ENCODE measurements around the gene RNF130. TPM values are rescaled to one million over a fixed set of nuclear protein-coding genes. Genes with fewer than 3 reads are reported as not detected.

The RNF130 gene
- total and polyA plus RNA-seq, 9 of the 15 experiments (the other 6 are each of a cell fraction or from before 2014, with no cell fraction given) = 5.8 to 39.4 (median 27.1) TPM

DNA sequence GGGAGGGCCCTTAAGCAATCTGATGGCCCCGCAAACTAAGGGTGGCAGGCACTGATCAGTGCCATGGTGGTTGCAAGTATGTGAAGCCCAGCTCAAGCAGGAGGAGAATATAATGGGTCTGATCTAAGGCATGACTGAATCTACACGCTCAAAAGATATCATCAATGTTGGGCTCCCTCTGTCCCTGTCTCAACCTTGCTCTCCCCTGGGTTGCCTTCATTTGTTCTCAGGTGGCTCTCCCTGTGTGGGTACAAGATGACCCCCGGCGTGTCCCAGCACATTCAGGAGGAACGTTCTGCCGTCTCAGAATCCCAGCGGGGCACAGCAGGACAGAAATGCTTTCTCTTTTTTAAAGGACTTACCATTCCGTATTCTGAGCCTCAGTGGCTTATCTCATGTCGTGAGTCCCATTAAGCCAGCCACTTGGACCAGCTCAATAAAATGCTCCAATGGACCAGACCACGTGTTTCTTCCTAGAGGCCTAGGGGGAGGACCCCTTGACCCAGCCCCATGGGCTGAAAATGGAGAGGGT lies 12.0 kb upstream of the RNF130 start:
- H3K9ac ChIP-seq (ENCODE audit: insufficient read depth in 1 of 2, low read depth in 2 of 2, low read length in 2 of 2) = no peak overlapping the region
- POLR2A ChIA-PET = no interaction called here
- ATAC-seq = no peak
- no TSS peak for BruUV-seq (replicated peaks)
- CTCF ChIA-PET (ENCODE audit: low intra/inter-chr PET ratio) = no interaction called here
- H2AFZ ChIP-seq (ENCODE audit: low read depth, low read length) = no peak overlapping the region
- H3K9me3 ChIP-seq (replicated peaks; ENCODE audit: control insufficient read depth, insufficient read depth, low read depth, low read length) = no peaks in the 10 kb centered on the region
- DNase-seq (ENCODE audit: extremely low read depth in 1 of 4, low spot score in 3 of 4) = no peak
- intact Hi-C loops (cut with micrococcal nuclease) = no loop called here
- no peaks in the 10 kb centered on the region for H3K9me1 ChIP-seq (ENCODE audit: control insufficient read depth, insufficient read depth, low read length)
- H3K36me3 ChIP-seq (ENCODE audit: control insufficient read depth, insufficient read depth, low read length) = no peaks in the 10 kb centered on the region
- H3K4me1 ChIP-seq (replicated peaks in 1 of 2; ENCODE audit: control insufficient read depth in 2 of 2, insufficient read depth in 2 of 2, low read length in 2 of 2) = peaks cover 14 to 20% of the 10 kb centered on the region in 2 experiments
- peaks cover 0 to 17% of the 10 kb centered on the region in 2 experiments; a peak in 2 of 5 replicates for H3K27me3 ChIP-seq (ENCODE audit: control insufficient read depth in 2 of 2, insufficient read depth in 2 of 2, low read length in 2 of 2)
- in situ Hi-C loops (cut with MboI) = no loop called here
- 56% methylated on average over 9 of the region's 10 CpGs for WGBS (ENCODE audit: insufficient coverage, low coverage, missing lambda C conversion rate)
- no peaks in the 10 kb centered on the region for H3K79me2 ChIP-seq (ENCODE audit: control insufficient read depth, insufficient read depth, low read length)
- no peak overlapping the region for H3K4me3 ChIP-seq
- H4K20me1 ChIP-seq (replicated peaks; ENCODE audit: control insufficient read depth, insufficient read depth, low read length) = 0 out of 2 replicates have a peak, but pooled peaks cover 2% of the 10 kb centered on the region
- no peak for FAIRE-seq
- TF ChIP-seq ETV6 (IDR thresholded peaks at IDR 0.05; ENCODE audit: borderline replicate concordance in 1 of 2, low read depth in 2 of 2, low read length in 1 of 2) = no peak
- TF ChIP-seq ETV6 (CRISPR knock-in tag; IDR thresholded peaks at IDR 0.05; ENCODE audit: borderline replicate concordance) = no peak
- no peak for TF ChIP-seq FOXK1 (CRISPR knock-in tag; IDR thresholded peaks at IDR 0.05; ENCODE audit: borderline replicate concordance)
- TF ChIP-seq RUNX1 (IDR thresholded peaks at IDR 0.05; ENCODE audit: low read depth) = no peak
- no peak for TF ChIP-seq TBP (optimal IDR thresholded peaks at IDR 0.05; ENCODE audit: low read depth, low read length)
- TF ChIP-seq, protein P1, sequence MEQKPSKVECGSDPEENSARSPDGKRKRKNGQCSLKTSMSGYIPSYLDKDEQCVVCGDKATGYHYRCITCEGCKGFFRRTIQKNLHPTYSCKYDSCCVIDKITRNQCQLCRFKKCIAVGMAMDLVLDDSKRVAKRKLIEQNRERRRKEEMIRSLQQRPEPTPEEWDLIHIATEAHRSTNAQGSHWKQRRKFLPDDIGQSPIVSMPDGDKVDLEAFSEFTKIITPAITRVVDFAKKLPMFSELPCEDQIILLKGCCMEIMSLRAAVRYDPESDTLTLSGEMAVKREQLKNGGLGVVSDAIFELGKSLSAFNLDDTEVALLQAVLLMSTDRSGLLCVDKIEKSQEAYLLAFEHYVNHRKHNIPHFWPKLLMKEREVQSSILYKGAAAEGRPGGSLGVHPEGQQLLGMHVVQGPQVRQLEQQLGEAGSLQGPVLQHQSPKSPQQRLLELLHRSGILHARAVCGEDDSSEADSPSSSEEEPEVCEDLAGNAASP (IDR thresholded peaks at IDR 0.05) = no peak
- TF ChIP-seq CBFA2T2 (conservative IDR thresholded peaks at IDR 0.05) = no peak
- no peak for TF ChIP-seq ZNF57 (CRISPR knock-in tag; IDR thresholded peaks at IDR 0.05)
- no peak for TF ChIP-seq SREBF1 (IDR thresholded peaks at IDR 0.05; ENCODE audit: borderline replicate concordance, low read depth, low read length)
- no peak overlapping the region for H3K4me2 ChIP-seq (ENCODE audit: insufficient read depth, low read length)
- no peak overlapping the region for H3K27ac ChIP-seq (ENCODE audit: extremely low read depth, low read depth, low read length)
